HG03378 (cell line): ENCODE data around the gene TSPAN3.

Experiments
- ATAC-seq: cut with Tn5 transposase; IDR thresholded peaks from one replicate; pipeline ENCODE4 v1.9.1; 2021; ENCODE audit warnings: mild to moderate bottlenecking, moderate library complexity; ENCODE audit not compliant: unreplicated experiment

The TSPAN3 gene

DNA sequence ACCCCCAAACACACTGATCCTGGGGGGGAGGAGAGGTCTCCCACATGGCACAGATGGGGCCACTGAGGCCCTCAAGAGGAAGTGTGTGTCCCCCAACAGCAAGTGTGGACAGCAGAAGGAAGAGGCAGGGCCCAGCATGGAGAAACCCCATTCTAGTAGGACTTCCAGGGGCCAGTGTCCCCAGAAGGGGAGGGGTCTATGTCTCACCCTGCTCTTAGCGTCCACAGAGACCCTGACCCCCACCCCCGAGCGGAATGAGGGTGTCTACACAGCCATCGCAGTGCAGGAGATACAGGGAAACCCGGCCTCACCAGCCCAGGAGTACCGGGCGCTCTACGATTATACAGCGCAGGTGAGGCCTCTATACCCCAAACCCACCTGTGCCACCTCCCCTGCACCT lies 35.3 kb downstream of the TSPAN3 start:
- ATAC-seq = no peak

DNA sequence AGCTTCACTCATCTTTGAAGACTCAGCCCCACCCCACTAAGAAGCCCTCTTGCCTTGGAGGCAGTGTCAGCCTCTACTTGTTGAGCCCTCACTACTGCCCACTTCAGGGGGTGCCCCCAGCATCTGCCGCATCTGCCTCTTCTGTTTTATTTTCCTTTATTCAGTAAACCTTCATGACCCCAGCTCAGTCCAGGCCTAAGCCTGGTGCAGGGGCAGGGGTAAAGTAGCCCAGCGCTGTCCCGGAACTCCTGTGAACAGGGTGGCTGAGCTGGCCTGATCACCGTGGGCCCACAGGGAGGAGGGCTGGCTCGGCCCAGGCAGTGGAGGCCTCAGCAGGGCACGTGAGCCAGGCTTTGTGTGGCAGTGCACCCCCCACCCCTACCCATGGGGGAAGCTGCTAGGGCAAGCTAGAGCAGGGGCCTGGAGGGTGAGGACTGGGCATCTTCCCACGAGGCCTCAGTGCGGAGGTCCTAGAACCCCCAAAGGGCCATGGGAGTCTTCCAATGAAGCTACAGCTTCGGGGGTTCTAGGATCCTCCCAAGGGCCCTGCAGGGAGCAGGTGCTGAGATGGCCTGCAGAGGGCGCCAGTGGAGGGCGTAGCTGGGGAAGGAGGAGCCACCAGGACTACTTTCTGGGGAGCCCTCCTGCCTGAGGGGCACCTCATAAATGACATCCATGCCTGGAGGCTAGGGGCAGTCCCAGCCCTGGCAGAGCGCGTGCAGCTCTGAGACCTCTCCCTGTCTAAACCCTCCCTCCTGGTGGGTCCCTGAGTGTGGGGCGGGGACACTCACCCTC lies 36.0 kb downstream of the TSPAN3 start:
- ATAC-seq = no peak

DNA sequence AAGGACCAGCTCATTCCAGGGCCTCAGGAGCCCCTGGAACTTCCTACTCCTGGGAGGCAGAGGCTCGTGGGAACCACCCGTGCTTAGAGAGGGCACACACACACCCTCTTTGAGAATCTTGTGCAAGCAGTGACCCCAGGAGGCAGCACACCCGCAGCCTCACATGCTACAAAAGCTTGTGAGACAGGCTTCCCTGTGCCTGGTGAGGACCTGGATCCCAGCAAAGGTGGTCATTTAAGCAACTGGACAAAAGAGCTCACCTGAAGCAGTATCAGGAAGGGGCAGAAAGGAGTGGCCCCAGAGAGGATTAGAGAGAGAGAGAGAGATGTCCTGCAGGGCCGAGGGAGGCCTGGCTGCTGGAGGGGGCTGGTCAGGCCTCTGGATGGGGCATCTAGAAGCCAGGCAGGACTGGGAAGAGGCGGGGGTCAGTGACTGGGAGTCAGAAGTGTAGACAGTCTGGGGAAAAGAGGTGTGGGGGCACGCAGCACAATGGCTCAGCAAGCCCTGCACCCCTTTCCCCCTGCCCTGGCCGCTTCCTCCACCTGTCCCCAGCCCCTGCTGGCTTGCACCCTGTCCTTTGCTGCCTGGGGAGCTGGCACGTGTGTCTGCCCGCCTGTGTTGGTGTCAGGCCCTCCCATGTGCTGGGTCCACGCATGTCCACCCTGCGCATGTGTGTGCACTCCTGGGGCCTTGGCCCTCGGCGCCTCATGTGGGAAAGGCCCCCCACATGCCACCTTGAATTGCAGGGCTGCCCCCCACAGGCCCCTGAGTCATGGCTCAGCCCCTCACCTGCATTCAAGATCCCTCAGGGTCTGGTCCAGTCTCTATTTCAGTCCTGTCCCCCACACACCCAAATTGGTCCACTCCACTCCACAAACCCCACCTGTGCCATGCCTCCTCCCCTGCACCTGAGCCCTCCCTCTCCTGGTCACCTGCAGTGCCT lies 36.9 kb downstream of the TSPAN3 start:
- no peak for ATAC-seq

DNA sequence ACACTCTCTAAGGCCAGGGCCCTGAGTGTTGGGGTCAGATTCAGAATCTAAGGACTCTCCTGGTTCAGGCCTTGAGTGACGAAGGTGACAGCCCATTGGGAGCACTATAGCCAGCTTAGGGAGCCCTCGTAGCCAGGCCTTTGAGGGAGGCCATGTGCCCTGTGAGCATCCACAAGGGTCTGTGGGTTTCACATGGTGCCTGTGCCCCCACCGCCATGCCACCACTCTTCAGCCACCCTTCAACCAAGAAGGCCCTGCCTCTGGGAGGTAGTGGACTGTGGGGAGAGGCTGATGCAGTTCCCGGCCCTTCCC lies 37.5 kb downstream of the TSPAN3 start:
- no peak for ATAC-seq

DNA sequence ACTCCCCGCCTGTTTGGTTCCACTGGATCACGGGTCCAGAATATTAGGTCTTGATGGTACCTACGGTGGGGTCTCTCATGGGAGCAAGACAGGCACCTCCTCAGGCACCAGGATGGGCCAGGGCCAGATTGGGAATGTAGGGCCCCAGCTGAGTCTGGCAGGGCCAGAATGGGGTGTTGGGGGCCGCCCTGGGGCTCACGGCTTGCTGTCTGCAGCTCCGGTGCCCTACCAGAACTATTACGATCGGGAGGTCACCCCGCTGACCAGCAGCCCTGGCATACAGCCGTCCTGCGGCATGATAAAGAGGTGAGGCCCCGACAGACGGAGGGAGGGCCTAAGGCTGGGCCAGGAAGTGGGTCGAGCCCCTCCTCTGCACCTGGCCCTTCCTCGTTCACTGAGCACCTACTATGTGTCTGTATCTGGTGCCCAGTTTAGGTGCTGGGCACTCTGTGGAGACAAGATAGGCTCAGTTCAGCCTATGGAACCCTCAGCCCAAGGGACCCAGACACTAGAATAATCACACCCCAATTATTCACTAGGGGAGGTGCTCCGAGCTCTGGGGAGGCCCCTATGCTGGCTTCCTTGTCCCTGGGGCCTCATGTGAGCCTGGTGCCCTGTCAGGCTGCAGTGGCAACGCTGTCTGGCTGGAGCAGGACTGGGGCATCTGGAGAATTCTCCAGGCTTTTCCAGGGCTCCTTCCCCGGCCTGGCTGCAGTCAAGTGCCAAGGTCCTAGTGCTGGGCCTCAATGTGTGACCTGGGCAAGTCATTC lies 38.1 kb downstream of the TSPAN3 start:
- ATAC-seq = no peak

DNA sequence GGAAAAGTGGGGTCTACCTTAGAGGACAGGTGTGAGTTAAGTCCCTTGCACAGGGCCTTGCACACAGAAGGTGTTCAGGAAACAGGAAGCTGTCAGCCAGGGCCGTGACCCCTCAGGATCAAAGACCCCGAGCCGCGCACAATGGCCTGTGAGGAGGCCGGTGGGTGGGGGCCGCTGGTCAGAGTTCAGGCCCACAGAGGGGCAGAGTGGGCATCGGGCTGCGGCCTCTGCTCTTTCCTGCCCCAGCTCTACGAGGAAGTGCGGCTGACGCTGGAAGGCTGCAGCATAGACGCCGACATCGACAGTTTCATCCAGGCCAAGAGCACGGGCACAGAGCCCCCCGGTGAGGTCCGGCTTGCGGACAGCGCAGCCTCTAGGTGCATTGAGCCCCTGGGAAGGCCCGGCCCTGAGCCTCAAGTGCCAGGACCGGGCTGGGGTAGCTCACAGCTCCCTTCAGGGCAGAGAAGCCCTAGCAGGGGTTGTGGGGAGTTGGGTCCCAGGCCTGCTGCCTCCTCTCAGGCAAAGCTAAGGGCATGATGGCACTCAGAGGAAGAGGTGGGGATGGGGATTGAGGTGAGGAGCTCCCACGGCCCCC lies 38.8 kb downstream of the TSPAN3 start:
- no peak for ATAC-seq

DNA sequence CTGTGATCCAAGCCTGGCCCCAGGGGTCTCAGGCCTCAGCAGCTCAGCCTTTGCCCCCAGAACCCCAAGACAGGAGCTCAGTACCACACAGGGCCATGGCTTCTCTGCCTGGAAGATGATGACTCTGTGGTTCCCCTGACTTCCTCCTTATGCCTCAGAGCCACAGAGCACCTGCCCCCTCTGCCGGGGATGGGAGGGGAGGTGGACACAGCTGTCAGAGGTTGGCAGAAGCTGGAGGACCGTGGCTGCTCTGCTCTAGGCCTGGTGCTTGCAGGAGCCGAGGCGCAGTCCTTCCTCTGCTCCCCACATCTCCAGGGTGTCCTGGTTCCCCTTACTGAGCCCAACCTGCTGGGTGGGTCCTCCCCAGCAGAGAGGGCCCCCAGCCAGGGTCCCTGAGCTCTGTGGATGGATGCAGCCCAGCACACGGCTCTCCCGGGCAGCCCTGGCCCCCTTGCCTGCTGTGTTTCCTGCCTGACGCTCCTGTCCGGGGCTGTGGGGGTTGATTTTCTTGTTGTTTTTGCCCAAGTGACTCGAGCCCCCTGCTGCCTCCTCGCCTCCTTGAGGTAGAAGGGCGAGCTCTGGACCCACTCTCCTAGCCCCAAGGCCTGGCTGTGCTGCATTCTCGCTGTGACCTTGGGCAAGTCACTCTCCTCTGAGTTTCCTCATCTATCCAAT lies 39.4 kb downstream of the TSPAN3 start:
- ATAC-seq = no peak

DNA sequence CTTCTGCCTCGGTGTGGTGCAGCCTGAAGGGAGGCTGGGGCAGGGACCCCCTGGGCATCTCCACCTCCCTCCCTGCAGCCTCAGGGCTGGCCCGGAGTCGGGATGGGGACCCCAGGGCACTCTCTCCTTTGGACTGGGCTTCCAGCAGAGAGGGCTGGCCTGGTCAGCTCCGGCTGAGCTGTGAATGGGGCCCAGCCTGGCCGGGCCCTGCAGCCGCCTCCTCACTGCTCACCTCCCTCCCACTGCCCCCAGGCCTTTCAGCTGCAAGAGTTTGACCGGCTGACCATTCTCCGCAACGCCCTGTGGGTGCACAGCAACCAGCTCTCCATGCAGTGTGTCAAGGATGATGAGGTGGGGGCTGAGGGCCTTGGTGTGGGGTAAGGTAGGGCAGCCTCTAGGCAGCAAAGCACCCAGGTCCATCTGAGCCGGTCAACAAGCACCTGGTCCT lies 40.0 kb downstream of the TSPAN3 start:
- no peak for ATAC-seq

DNA sequence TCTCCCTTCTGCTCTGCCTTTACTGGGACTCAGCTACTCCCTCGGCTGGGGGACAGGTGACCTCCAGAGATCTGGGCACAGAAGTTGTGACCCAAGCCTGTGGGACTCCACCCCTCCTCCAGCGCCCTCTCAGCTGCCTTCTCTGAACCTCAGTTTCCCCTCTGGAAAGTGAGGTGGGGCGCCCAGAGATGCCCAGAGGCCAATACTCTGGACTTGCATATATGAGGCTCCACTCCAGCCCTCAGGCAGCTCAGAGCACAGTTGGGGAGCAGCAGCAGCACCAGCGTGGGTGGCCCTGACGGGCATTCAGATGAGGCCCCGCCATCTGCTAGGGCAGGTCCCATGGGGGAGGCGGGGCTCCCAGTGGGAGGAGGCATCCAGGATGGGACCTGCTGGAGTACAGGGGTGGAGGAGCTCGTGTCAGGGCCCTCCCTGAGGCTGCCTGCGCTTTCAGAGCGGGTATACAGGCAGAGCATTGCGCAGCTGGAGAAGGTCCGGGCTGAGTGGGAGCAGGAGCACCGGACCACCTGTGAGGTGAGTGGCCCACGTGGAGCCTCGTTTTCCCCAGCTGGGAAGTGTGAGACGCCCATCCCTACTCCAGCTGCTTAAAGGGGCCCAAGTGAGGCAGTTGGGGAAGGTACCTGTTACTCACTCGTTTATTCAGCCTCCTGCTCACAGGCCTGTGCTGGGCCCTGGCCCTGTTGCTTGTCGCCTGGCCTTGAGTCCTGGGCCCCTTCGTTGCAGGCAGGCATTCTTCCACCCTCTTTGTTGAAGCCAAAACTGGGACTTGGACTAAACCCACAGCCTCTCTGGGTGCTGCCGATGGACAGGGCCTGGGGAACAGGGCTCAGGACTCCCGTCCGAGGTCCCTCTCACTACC lies 40.6 kb downstream of the TSPAN3 start:
- no peak for ATAC-seq

DNA sequence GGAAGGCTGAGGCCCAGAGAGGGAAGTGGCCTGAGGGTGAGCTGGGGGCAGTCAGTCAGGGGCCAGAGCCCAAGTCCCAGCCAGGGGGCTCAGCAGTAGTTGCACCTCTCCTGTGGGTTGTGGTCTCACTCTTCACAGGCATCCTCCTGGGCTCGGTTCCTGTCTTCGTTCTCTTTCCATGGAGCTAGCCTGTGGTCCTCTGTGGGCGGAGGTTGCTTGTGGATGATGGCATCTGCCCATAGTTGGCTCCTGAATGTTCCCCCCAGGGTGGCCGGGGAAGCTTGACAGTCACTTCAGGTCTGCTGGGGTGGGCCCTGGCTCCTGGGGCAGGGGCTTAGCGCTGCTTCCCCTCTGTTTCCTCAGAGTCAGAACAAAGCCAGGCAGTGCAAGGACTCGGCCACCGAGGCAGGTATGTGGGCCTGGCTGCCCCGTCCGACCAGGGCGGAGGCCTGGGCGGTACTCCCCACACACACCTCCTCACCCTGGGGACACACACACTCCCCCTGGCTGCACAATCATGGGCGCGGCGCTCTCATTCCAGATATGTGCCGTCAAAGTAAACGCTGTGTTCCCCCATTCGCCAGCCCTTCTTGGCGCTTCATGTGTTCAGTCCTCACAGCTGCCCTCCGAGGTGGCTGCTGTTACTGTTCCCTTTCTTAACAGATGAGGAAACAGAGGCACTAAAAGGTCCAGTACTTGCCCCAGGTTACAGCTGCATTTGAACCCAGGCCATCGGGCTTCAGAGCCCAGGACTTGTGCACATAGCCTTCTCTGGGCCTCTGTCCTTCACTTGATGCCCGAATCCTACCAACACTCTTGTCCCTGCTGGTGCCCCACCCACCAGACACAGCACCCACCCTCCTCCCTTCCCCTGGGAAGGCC lies 41.5 kb downstream of the TSPAN3 start:
- ATAC-seq = no peak

DNA sequence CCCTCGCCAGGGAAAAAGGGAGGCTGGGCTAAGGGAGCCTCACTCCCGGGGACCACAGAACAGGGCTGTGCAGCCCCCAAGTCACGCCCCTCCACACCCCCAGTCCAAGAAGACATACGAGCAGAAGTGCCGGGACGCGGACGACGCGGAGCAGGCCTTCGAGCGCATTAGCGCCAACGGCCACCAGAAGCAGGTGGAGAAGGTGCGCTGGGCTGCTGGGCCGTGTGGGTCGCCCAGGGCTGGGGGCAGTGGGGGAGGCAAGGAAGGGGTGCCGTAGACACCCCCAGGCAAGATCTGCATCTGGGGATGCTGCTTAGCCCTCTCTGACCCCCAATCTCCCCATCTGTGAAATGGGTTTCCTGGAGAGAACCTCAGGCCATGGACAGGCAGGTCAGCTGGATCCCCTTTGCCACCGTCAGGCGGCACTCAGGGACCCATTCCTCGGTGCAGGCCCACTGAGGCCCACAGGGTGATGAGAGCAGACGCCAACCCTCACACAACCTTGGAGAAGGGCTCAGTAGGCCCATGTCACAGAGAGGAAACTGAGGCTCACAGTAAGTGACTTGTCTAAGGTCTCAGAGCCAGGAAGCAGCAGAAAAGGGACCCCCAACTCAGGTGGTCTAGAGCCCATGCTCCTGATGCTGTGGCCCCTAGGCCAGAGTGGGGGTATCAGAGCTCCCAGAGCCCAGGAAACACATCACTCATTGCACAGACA lies 42.3 kb downstream of the TSPAN3 start:
- no peak for ATAC-seq

DNA sequence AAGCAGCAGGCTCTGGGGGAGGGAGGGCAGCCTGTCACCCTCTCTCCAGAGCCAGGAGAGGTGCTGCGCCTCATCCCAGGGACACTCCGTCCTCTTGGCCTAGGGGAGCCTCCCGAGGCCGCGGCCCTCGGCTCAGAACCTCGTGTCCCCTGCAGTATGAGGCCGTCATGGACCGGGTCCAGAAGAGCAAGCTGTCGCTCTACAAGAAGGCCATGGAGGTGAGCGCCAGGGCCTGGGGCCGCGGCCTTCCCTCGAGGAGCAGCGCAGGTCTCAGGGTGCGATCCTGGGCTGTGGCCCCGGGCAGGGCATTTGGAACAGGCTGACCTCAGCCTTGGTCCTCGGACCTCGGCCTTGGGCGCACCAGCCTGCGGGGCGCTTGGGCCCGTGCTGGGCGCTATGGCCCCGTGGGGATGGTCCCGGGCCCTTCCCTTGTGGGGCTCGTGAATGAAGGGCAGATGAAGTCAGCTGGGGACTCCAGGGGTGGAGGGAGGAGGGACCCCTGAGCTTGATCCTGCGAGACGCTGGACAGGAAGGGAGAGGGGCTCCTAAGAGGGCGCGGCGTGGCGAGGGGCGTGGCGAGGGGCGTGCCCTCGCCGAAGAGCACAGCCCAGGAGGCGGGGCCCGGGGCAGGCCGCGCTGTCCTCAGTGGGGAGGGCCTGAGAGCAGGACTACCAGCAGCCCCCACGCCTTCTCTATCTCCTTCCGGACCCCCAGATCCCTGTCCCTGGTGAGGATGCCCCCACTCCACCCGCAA lies 43.0 kb downstream of the TSPAN3 start:
- no peak for ATAC-seq

DNA sequence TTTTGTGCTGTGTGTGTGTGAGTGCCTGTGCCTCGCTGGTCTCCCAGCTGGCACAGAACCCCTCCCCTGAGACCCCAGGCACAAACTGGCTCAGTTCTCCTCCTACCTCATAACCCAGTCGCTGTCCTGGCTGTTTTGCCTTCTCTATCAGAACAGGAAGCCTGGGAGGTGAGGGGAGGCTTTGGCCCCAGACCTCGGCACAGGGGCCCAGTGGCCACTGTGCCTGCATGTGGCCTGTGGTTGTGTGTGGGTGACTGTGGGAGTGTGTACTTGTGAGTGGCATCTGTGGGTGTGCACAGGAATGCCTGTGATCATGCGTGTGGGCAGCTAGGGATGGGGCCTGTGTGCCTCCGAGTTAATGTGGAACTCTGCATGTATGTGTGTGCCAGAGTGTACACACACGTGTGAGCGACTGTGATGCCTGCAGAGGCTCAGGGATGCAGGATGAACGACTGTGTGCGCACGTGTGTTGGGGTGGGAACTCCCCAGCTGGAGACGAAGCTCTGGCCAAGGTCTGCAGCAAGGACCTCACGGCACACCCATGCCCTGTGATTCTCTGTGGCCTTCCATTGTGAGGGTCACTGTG lies 43.7 kb downstream of the TSPAN3 start:
- no peak for ATAC-seq

DNA sequence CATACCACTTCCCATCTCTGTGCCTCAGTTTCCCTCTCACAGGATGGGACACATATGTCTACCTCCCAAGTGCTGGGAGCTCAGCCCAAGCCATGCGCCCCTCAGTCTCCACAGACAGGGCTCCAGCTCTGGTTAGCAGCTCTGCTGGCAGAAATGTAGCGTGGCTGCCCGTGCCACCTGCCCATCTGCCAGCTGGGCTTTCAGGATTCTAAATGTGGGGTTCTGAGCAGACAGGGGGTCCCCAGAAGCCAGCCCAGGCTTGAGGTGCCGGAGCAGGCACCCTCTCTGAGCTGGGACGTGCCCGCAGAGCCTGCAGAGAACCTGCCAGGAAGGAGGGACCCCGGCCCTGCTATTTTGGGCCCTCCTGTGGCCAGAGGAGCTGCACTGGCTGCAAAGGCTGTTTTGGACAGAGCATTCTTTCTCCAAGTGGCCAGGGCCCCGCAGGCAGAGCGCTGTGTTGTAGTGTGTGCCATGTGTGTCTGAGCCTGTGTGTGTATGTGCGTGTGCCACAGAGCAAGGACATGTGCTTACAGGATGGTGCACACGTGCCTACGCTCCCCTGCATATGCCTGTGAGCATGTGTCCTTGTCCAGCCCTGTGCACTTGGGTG lies 44.3 kb downstream of the TSPAN3 start:
- ATAC-seq = no peak

DNA sequence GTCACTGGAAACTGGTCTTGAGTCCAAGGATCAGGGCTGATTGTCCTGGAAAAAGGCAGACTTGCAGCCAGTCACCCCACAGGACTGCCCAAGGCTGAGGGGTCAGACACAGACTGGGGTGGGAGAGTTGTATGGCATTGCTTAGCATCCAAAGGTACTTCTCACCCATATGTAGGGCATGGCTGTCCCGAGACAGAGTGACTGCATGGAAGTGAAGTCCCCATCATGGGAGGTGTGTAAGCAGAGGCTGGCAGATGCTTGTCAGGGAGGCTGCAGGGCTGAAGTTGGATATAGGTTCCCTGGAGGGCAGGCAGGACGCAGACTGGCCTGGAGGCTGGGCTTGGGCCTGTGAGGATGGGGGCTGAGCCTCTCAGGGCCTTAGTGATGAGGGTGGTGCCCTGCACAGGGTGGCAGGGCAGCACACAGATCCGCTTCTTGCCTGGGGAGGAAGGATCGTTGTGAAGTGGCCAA lies 44.9 kb downstream of the TSPAN3 start:
- no peak for ATAC-seq
